Measurements from ENCODE around the gene HSBP1L1. TPM values are rescaled to one million over a fixed set of nuclear protein-coding genes. Genes with fewer than 3 reads are reported as not detected.
A peak's percentile ranks its signal among the peaks of the same experiment; 100 is the strongest.
"Not testable (repeated sequence)": the region's sequence is repeated elsewhere in the genome, so short reads cannot be mapped to it uniquely, and the experiment has no call there.

The HSBP1L1 gene
- total RNA-seq, 1 experiment from 2014 or later = 41.4 TPM

GRCh38 chr18:79958981-79959380 lies 5.5 kb upstream of the HSBP1L1 start:
- DNase-seq (ENCODE audit: low read depth, low spot score) (no peak), ATAC-seq (no peak)
- RAD21 ChIA-PET (ENCODE audit: low non-redundant PET in 1 of 2, low total read pairs in 2 of 2, uncharacterized antibody in 2 of 2, unreplicated experiment in 2 of 2) = no interaction called here
- no peaks in the 10 kb centered on the region for H3K79me2 ChIP-seq (ENCODE audit: insufficient read depth, low read length)
- no peak overlapping the region for H3K4me2 ChIP-seq (ENCODE audit: low read length)
- intact Hi-C loops (cut with micrococcal nuclease) = no loop called here
- H3K36me3 ChIP-seq (ENCODE audit: control insufficient read depth in 1 of 2, insufficient read depth in 2 of 2, low read length in 2 of 2) = no peaks in the 10 kb centered on the region
- H3K27me3 ChIP-seq (ENCODE audit: insufficient read depth, low read length) = no peaks in the 10 kb centered on the region
- no peak overlapping the region for H2AFZ ChIP-seq (ENCODE audit: low read depth, low read length, poor library complexity, severe bottlenecking)
- BruUV-seq (replicated peaks) = no TSS peak
- H3K9me2 ChIP-seq (ENCODE audit: insufficient read depth) = no peaks in the 10 kb centered on the region
- TF ChIP-seq YY1 (IDR thresholded peaks at IDR 0.05; ENCODE audit: extremely low read depth, insufficient replicate concordance, low read depth, low read length) (no peak), ATF3 (IDR thresholded peaks at IDR 0.05) (no peak), POLR2A (IDR thresholded peaks at IDR 0.05; ENCODE audit: borderline replicate concordance, extremely low read depth, insufficient read depth, insufficient read length) (no peak), JUND (IDR thresholded peaks at IDR 0.05) (no peak), EZH2phosphoT487 (IDR thresholded peaks at IDR 0.05; ENCODE audit: borderline replicate concordance) (no peak), SIN3A (IDR thresholded peaks at IDR 0.05; ENCODE audit: low read depth) (no peak), CBX3 (IDR thresholded peaks at IDR 0.05; ENCODE audit: low read depth) (no peak), EZH2 (IDR thresholded peaks at IDR 0.05) (no peak), FOSL1 (IDR thresholded peaks at IDR 0.05; ENCODE audit: low read depth) (no peak), ZFX (IDR thresholded peaks at IDR 0.05) (no peak), EGR1 (IDR thresholded peaks at IDR 0.05; ENCODE audit: low read depth) (no peak), REST (IDR thresholded peaks at IDR 0.05; ENCODE audit: low read depth) (no peak), ZNF274 (IDR thresholded peaks at IDR 0.05; ENCODE audit: low read depth, low read length) (no peak), RAD21 (IDR thresholded peaks at IDR 0.05; ENCODE audit: low read depth) (no peak), ELF1 (IDR thresholded peaks at IDR 0.05; ENCODE audit: borderline replicate concordance, low read depth) (no peak)
- H4K20me1 ChIP-seq (ENCODE audit: insufficient read depth) = no peaks in the 10 kb centered on the region
- no peak overlapping the region for H3K27ac ChIP-seq (ENCODE audit: low read depth, low read length)
- H3K4me1 ChIP-seq (ENCODE audit: control insufficient read depth in 1 of 2, insufficient read depth in 2 of 2, low read length in 2 of 2) = peaks cover 31 to 44% of the 10 kb centered on the region in 2 experiments
- H3K9ac ChIP-seq (ENCODE audit: low read length) = no peak overlapping the region
- CTCF ChIA-PET = no interaction called here
- no peaks in the 10 kb centered on the region for H3K9me3 ChIP-seq (ENCODE audit: control insufficient read depth in 1 of 2, insufficient read depth in 1 of 2, low read depth in 1 of 2, low read length in 2 of 2)
- POLR2A ChIA-PET = no interaction called here
- H3K4me3 ChIP-seq (replicated peaks in 1 of 2; ENCODE audit: low read depth in 1 of 2, low read length in 2 of 2) = no peak overlapping the region

- Histone ChIP-seq H3K4me2 (ENCODE audit: low read length) (peak overlapping the region; percentile 14; the same call in 1 of the 2 replicates), H3K4me1 (ENCODE audit: control insufficient read depth in 1 of 2, insufficient read depth in 2 of 2, low read length in 2 of 2) (peaks cover 32 to 50% of the 10 kb centered on the region in 2 experiments)
- POLR2A ChIA-PET; H3K9ac ChIP-seq (ENCODE audit: low read length); H3K36me3 ChIP-seq (ENCODE audit: control insufficient read depth in 1 of 2, insufficient read depth in 2 of 2, low read length in 2 of 2); H3K79me2 ChIP-seq (ENCODE audit: insufficient read depth, low read length); H3K27me3 ChIP-seq (ENCODE audit: insufficient read depth, low read length); intact Hi-C loops (cut with micrococcal nuclease); BruUV-seq (replicated peaks); H3K4me3 ChIP-seq (replicated peaks in 1 of 2; ENCODE audit: low read depth in 1 of 2, low read length in 2 of 2); H3K9me2 ChIP-seq (ENCODE audit: insufficient read depth); CTCF ChIA-PET; RAD21 ChIA-PET (ENCODE audit: low non-redundant PET in 1 of 2, low total read pairs in 2 of 2, uncharacterized antibody in 2 of 2, unreplicated experiment in 2 of 2); DNase-seq (ENCODE audit: low read depth, low spot score); H4K20me1 ChIP-seq (ENCODE audit: insufficient read depth); H3K27ac ChIP-seq (ENCODE audit: low read depth, low read length); ATAC-seq; H3K9me3 ChIP-seq (ENCODE audit: control insufficient read depth in 1 of 2, insufficient read depth in 1 of 2, low read depth in 1 of 2, low read length in 2 of 2); H2AFZ ChIP-seq (ENCODE audit: low read depth, low read length, poor library complexity, severe bottlenecking): not testable (repeated sequence)
These were observed 4.2 kb upstream of the HSBP1L1 start for GRCh38 chr18:79960161-79960801.
